Kidney (tissue), 14 donors: Measurements from ENCODE around the gene ZNF385C. TPM values are rescaled to one million over a fixed set of nuclear protein-coding genes. Genes with fewer than 3 reads are reported as not detected.

Experiments used
- DNase-seq, 5 donors: peaks; one replicate each; pipeline ENCODE4 v3.0.0-alpha.2; 2013 to 2020
- FAIRE-seq: peaks from 2 replicates; lab custom pipeline; 2012; peaks lifted over from hg19 to GRCh38; lab: Jason Lieb, UNC
- H3K27ac ChIP-seq, 2 donors: one replicate each; pipeline ENCODE4 v1.7.0; 2013; ENCODE audit warnings: low read depth in 2 of 2, low read length in 2 of 2, inconsistent platforms in 1 of 2
- H3K27me3 ChIP-seq: one replicate; pipeline ENCODE4 v1.7.1; 2013; ENCODE audit warnings: low read length, inconsistent platforms; ENCODE audit not compliant: control insufficient read depth, insufficient read depth
- H3K36me3 ChIP-seq, 3 donors: one replicate each; pipeline versions ENCODE4 v1.7.0 to v1.7.1; 2013; ENCODE audit warnings: low read length in 3 of 3, control low read depth in 1 of 3, inconsistent platforms in 1 of 3; ENCODE audit not compliant: insufficient read depth in 3 of 3, control insufficient read depth in 2 of 3
- H3K4me1 ChIP-seq, 3 donors: one replicate each; pipeline versions ENCODE4 v1.7.0 to v1.7.1; 2013; ENCODE audit warnings: low read length in 3 of 3, inconsistent platforms in 1 of 3, low read depth in 1 of 3; ENCODE audit not compliant: control insufficient read depth in 2 of 3, insufficient read depth in 2 of 3
- H3K4me3 ChIP-seq, 3 donors: one replicate each; pipeline versions ENCODE4 v1.7.0 to v1.8.1; 2013; ENCODE audit warnings: low read length in 3 of 3, control low read depth in 1 of 3, inconsistent platforms in 1 of 3
- H3K9ac ChIP-seq, 3 donors: one replicate each; pipeline versions ENCODE4 v1.7.0 to v1.7.1; 2013; ENCODE audit warnings: low read length in 3 of 3, control low read depth in 1 of 3, inconsistent platforms in 1 of 3
- H3K9me3 ChIP-seq, 3 donors: one replicate each; pipeline versions ENCODE4 v1.7.0 to v1.7.1; 2013; ENCODE audit warnings: low read length in 3 of 3, control low read depth in 1 of 3, inconsistent platforms in 1 of 3; ENCODE audit not compliant: control insufficient read depth in 2 of 3, insufficient read depth in 1 of 3
- CTCF ChIP-seq: IDR thresholded peaks from 3 replicates; pipeline ENCODE4 v1.5.1; 2012; ENCODE audit warnings: mild to moderate bottlenecking, moderate library complexity, borderline replicate concordance; ENCODE audit not compliant: insufficient read depth; ENCODE audit errors: extremely low read depth
- intact Hi-C: fragments of 100-400 bp; cut with DNase I; formaldehyde crosslinking; loops from one replicate; pipeline ENCODE4 v1.11.1; 2022
- polyA plus RNA-seq: library from polyadenylated mRNA; stranded (reverse); fragments of 350-450 nt; fragmentation: Illumina TruSeq; extraction: RNeasy Lipid Tissue Mini Kit (QIAGEN cat#74804); gene quantifications from one replicate; pipeline ENCODE4 v1.2.3, GENCODE V29; 2014; ENCODE audit warnings: low read depth, low replicate concordance; ENCODE audit not compliant: insufficient read depth
- total RNA-seq: library from RNA; stranded (reverse); fragmentation: NEBNext Ultra II Directional; extraction: Animal tissue kit (Norgen Biotek cat#: 25700); gene quantifications from one replicate; pipeline ENCODE4 v1.2.1, GENCODE V29; 2021
- donor health status: control.
- donor health status: control.
- donor health status: control.
- donor health status: control.
- donor health status: control.
- donor health status: DM: yes; HTN: yes; CAD: no.
- donor health status: Normal renal cell carcinoma (clear cell type).

The ZNF385C gene
- total and polyA plus RNA-seq, 2 donors from 2014 or later = 1.1 to 1.2 TPM

- intact Hi-C loops = no loop called here
- Histone ChIP-seq H3K4me3 (no peak overlapping the region), H3K9ac (no peak overlapping the region), H3K4me1 (peaks cover 0 to 4% (median 4%) of the 10 kb centered on the region in 3 donors), H3K36me3 (peaks cover 9 to 41% (median 30%) of the 10 kb centered on the region in 3 donors), H3K27me3 (no peaks in the 10 kb centered on the region), H3K9me3 (no peaks in the 10 kb centered on the region), H3K27ac (no peak overlapping the region)
- no peak for FAIRE-seq
- TF ChIP-seq CTCF = no peak
- DNase-seq = peak in 1 of 5 donors; percentile 43
Observed at GRCh38 chr17:41982026-41982760, 116.1 kb downstream of the ZNF385C start.

GRCh38 chr17:41977991-41978390, 120.3 kb downstream of the ZNF385C start:
- Histone ChIP-seq H3K9me3 (no peaks in the 10 kb centered on the region), H3K4me1 (peaks cover 0 to 32% (median 31%) of the 10 kb centered on the region in 3 donors), H3K9ac (no peak overlapping the region), H3K27ac (no peak overlapping the region), H3K27me3 (no peaks in the 10 kb centered on the region), H3K36me3 (peaks cover 4 to 48% (median 20%) of the 10 kb centered on the region in 3 donors), H3K4me3 (no peak overlapping the region)
- intact Hi-C loops = no loop called here
- DNase-seq = peak in 2 of 5 donors; percentile 25 to 44
- FAIRE-seq = no peak
- TF ChIP-seq CTCF = no peak

- no peaks in the 10 kb centered on the region for H3K9me3 ChIP-seq
- peak overlapping the region; percentile 35 to 63 for H3K27ac ChIP-seq
- H3K4me1 ChIP-seq = peaks cover 0 to 46% (median 40%) of the 10 kb centered on the region in 3 donors
- TF ChIP-seq CTCF = no peak
- peaks cover 6 to 35% (median 14%) of the 10 kb centered on the region in 3 donors for H3K36me3 ChIP-seq
- no peak for FAIRE-seq
- no peaks in the 10 kb centered on the region for H3K27me3 ChIP-seq
- H3K4me3 ChIP-seq = peak overlapping the region in 1 of 3 donors; percentile 15
- no peak overlapping the region for H3K9ac ChIP-seq
- intact Hi-C loops = no loop called here
- DNase-seq = peak in 2 of 5 donors; percentile 47 to 80
Observed at GRCh38 chr17:41976142-41976768, 122.0 kb downstream of the ZNF385C start.

Other genes starting within 250 kb of the ZNF385C start
- 16.1 TPM for gene KLHL11, start 233.1 kb downstream of the ZNF385C start, total RNA-seq
- 0.37 TPM for gene KLHL11, start 233.1 kb downstream of the ZNF385C start, polyA plus RNA-seq
- gene ACLY, start 179.5 kb downstream of the ZNF385C start, total RNA-seq = 104 TPM
- gene ACLY, start 179.5 kb downstream of the ZNF385C start, polyA plus RNA-seq = 33.7 TPM
- 6.0 TPM for gene ODAD4, start 167.9 kb downstream of the ZNF385C start, total RNA-seq
- gene ODAD4, start 167.9 kb downstream of the ZNF385C start, polyA plus RNA-seq = 4.6 TPM
- gene CNP, start 131.7 kb downstream of the ZNF385C start, total RNA-seq = 87.5 TPM
- gene CNP, start 131.7 kb downstream of the ZNF385C start, polyA plus RNA-seq = 64.0 TPM
- gene DNAJC7, start 81.0 kb downstream of the ZNF385C start, total RNA-seq = 88.1 TPM
- gene DNAJC7, start 81.0 kb downstream of the ZNF385C start, polyA plus RNA-seq = 141 TPM
- 26.8 TPM for gene NKIRAS2, start 78.4 kb downstream of the ZNF385C start, total RNA-seq
- gene NKIRAS2, start 78.4 kb downstream of the ZNF385C start, polyA plus RNA-seq = 21.2 TPM
- gene C17orf113, start 47.9 kb downstream of the ZNF385C start, total RNA-seq = 3.8 TPM
- gene C17orf113, start 47.9 kb downstream of the ZNF385C start, polyA plus RNA-seq = 1.1 TPM
- gene DHX58, start 14.2 kb upstream of the ZNF385C start, total RNA-seq = 27.5 TPM
- gene DHX58, start 14.2 kb upstream of the ZNF385C start, polyA plus RNA-seq = 22.1 TPM
- 38.6 TPM for gene KAT2A, start 22.9 kb upstream of the ZNF385C start, total RNA-seq
- 38.6 TPM for gene KAT2A, start 22.9 kb upstream of the ZNF385C start, polyA plus RNA-seq
- gene HSPB9, start 24.3 kb upstream of the ZNF385C start, total RNA-seq = not detected
- 0.99 TPM for gene HSPB9, start 24.3 kb upstream of the ZNF385C start, polyA plus RNA-seq
- gene RAB5C, start 56.5 kb upstream of the ZNF385C start, total RNA-seq = 159 TPM
- 286 TPM for gene RAB5C, start 56.5 kb upstream of the ZNF385C start, polyA plus RNA-seq
- 0.35 TPM for gene KCNH4, start 82.7 kb upstream of the ZNF385C start, total RNA-seq
- gene KCNH4, start 82.7 kb upstream of the ZNF385C start, polyA plus RNA-seq = not detected
- gene HCRT, start 87.0 kb upstream of the ZNF385C start, total RNA-seq = not detected
- gene HCRT, start 87.0 kb upstream of the ZNF385C start, polyA plus RNA-seq = not detected
- gene GHDC, start 96.0 kb upstream of the ZNF385C start, total RNA-seq = 41.2 TPM
- 37.0 TPM for gene GHDC, start 96.0 kb upstream of the ZNF385C start, polyA plus RNA-seq
- 68.0 TPM for gene STAT5B, start 177.9 kb upstream of the ZNF385C start, total RNA-seq
- 20.4 TPM for gene STAT5B, start 177.9 kb upstream of the ZNF385C start, polyA plus RNA-seq
- 47.9 TPM for gene STAT5A, start 190.0 kb upstream of the ZNF385C start, total RNA-seq
- gene STAT5A, start 190.0 kb upstream of the ZNF385C start, polyA plus RNA-seq = 11.5 TPM